Measurements from ENCODE around the gene PICALM.
A peak's percentile ranks its signal among the peaks of the same experiment; 100 is the strongest.
"Not testable (repeated sequence)": the region's sequence is repeated elsewhere in the genome, so short reads cannot be mapped to it uniquely, and the experiment has no call there.

PICALM gene

DNA sequence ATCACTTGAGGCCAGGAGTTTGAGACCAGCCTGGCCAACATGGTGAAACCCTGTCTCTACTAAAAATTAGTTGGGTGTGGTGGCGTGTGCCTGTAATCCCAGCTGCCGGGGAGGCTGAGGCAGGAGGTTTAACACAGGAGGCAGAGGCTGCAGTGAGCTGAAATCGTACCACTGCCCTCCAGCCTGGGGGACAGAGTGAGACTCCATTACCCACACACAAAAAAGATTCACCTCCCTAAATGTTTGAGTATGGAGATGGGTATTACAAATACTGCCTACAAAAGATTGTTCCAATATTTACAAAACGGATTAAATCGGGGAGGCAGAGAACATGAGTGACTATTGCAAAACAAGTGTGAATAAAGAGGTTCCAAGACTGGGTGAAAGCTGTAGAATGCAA is 98.3 kb downstream of the PICALM start:
- DNase-seq: no peak

DNA sequence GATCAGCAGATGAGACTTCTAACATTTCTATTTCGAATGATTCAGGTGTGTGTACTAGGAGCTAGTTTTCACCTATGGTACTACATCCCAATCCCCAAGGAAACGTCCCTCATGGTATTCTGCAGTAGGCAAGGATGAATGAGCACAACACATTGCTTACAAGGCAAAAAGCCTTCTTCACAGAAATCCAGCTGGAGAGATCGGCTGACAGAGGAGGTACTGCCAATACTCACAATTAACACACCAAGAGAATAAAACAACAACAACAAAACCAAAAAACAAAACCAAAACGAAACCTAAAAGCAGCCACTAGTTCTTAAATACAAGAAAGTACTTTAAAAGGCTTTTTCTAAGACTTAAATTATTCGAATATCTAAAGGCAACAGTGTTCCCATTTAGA is 101.4 kb downstream of the PICALM start:
- DNase-seq: no peak

DNA sequence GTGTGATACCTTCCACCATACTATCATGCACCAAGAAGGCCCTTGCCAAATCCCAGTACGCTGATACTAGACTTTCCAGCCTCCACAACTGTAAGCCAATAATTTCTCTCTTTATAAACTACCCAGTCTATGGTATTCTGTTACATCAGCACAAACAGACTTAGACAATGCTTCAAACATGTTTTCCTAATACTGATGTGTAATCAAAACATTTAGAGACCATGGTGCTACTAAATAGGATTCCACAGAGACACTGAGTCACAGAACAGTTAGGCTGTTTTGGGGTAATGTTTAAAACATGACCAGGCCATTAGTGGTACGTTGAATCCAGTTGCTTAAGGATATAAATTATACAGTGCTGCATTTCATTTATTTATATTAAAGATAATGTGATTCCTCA is 103.7 kb downstream of the PICALM start:
- no peak for DNase-seq

GRCh38 chr11:85961930-85962363 is 106.9 kb downstream of the PICALM start:
- no peak for DNase-seq

GRCh38 chr11:85961130-85961529 is 107.8 kb downstream of the PICALM start:
- DNase-seq: no peak

GRCh38 chr11:85960678-85961077 is 108.2 kb downstream of the PICALM start:
- no peak for DNase-seq

- DNase-seq: no peak
Observed at GRCh38 chr11:85955531-85955930, 113.4 kb downstream of the PICALM start.

- DNase-seq: peak; percentile 90
Observed at GRCh38 chr11:85953491-85954143, 115.3 kb downstream of the PICALM start.

DNA sequence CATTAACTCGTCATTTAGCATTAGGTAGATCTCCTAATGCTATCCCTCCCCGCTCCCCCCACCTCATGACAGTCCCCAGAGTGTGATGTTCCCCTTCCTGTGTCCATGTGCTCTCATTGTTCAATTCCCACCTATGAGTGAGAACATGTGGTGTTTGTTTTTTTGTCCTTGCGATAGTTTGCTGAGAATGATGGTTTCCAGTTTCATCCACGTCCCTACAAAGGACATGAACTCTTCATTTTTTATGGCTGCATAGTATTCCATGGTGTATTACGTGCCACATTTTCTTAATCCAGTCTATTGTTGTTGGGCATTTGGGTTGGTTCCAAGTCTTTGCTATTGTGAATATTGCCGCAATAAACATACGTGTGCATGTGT is 116.8 kb downstream of the PICALM start:
- not testable (repeated sequence) for DNase-seq

- DNase-seq: no peak
Observed at GRCh38 chr11:85951428-85952107, 117.3 kb downstream of the PICALM start.

GRCh38 chr11:85951049-85951405 is 117.9 kb downstream of the PICALM start:
- no peak for DNase-seq

- DNase-seq: no peak
Observed at GRCh38 chr11:85950317-85951048, 118.4 kb downstream of the PICALM start.

DNA sequence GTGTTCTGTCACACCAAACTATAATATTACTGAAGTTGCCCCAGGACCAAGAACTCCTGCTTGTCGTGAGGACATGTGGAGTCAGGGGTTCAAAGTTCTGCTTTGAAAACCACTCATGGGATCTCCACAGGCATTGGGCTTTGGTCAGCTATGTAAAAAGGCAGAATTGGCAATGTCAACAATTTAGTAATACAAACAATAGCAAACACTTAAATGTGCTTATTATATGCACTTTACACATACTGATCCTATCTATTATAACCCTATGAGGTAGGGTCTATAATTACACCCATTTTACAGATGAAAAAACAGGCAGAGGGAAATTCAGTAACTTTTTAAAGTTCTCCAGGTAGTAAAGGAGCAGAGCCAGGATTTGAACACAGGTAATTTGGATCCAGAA is 119.1 kb downstream of the PICALM start:
- DNase-seq: no peak

GRCh38 chr11:85948884-85949283 is 120.0 kb downstream of the PICALM start:
- no peak for DNase-seq

DNA sequence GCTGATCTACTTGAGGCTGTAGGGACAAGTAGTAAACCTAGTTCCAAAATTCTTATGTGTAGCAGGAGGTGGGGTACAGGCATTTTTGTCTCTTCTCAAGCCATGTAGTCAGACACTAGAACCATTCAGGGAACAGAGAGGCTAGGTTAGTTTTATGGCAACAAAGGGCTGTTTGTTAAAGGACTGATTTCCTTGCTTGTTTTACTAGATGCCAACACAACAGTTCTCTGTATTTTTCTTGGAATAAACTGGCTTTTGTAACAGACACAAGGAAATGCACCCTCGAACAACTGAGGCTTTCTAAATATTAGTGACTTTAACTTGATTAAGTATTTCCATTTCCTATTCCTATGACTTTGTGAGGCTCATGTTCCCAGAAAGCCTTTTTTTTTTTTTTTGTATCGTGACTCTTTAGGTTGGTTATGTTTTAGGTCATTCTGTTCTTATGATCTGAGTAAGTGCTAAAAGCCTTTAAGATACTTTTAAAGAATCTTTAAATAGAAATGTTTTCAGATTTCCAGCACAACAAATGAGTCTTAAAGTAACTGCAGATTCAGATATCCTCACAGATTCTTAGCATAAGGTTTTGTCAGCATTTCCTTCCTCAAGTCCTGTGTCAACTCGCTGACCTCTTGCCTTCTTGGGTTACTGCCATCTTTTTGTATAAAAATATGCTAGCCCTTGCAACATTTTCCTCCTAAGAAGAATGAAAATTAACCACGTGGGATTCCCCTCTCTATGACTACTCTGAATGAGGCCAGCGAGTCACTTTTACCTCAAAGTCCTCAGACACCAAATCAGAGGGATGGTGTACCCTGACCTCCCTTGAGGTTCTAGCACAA is 121.2 kb downstream of the PICALM start:
- peak; percentile 93 for DNase-seq

- no peak for DNase-seq
Observed at GRCh38 chr11:85946221-85946620, 122.7 kb downstream of the PICALM start.

GRCh38 chr11:85945788-85946187 is 123.1 kb downstream of the PICALM start:
- DNase-seq: no peak

DNA sequence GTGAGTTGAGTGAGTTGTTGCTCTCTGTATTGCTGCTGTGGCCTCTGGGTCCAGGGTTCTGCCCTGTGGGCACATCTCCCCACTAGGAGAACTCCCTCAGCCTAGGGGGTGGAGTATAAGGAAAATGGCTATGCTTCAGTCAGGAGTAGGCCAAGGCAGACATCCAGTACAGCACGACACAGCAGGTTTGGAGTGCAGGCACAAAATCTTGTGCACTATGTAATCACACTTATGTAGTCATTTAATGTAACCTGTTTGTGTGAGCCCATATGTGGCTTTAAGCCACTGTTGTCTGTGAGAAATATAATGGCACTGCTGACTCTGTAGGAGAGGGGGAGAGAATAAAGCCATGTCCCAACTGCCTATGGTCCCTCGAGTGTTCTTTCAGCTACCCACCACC is 123.6 kb downstream of the PICALM start:
- DNase-seq: no peak

GRCh38 chr11:85941380-85941973 is 127.4 kb downstream of the PICALM start:
- peak; percentile 59 for DNase-seq

- no peak for DNase-seq
Observed at GRCh38 chr11:85939099-85940015, 129.5 kb downstream of the PICALM start.

DNA sequence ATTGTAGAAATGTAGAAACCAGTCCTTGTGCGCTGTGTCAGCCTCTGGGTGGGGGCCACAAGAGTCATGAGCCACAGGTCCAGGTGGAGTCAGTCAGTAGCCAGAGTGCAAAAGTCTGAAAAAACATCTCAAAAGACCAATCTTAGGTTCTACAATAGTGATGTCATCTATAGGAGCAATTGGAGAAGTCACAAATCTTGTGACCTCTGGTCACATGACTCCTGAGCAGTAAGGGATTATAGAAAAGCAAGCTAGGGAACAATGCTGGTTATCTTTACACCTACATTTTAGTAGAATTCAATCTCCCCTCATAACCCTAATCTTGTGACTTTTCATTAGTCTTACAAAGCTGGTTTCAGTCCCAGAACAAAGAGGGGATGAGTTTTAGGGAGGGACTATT is 131.0 kb downstream of the PICALM start:
- no peak for DNase-seq

GRCh38 chr11:85935751-85936150 is 133.1 kb downstream of the PICALM start:
- no peak for DNase-seq

Measured in suppressor macrophage treated with lipopolysaccharide for 4 hours (primary cell).